GM12872 (cell line): ENCODE results near the gene SPATA25.
A peak's percentile ranks its signal among the peaks of the same experiment; 100 is the strongest.

Source experiments
- TF ChIP-seq, protein P1 (sequence below): IDR thresholded peaks from 3 replicates; pipeline ENCODE4 v1.5.1; 2011; ENCODE audit warnings: low read depth, mild to moderate bottlenecking, low read length, moderate library complexity; ENCODE audit not compliant: insufficient read depth

Gene SPATA25

DNA sequence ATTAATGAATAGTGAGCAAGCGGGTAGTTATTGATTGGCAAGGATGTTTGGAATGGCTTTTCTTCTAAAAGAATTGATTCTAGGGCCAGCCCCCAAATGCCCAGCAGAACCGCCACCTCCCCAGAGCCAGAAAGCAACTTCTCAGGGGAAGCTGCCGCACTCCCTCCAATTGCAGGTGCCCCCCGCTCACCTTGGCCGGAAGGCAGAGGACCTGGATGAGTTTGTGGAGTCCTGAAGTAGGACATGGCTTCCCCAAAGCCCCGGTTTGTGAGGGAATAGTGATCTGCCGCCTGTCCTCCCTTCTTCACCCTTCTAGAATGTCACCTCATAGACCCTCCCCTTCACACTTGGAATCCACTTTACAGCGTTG is at the start of gene SPATA25:
SPATA25 (minus strand) TSS at position 277 of the 370 bp plus-strand sequence; CDS start at position 245, 32 bp downstream.
- TF ChIP-seq, protein P1, sequence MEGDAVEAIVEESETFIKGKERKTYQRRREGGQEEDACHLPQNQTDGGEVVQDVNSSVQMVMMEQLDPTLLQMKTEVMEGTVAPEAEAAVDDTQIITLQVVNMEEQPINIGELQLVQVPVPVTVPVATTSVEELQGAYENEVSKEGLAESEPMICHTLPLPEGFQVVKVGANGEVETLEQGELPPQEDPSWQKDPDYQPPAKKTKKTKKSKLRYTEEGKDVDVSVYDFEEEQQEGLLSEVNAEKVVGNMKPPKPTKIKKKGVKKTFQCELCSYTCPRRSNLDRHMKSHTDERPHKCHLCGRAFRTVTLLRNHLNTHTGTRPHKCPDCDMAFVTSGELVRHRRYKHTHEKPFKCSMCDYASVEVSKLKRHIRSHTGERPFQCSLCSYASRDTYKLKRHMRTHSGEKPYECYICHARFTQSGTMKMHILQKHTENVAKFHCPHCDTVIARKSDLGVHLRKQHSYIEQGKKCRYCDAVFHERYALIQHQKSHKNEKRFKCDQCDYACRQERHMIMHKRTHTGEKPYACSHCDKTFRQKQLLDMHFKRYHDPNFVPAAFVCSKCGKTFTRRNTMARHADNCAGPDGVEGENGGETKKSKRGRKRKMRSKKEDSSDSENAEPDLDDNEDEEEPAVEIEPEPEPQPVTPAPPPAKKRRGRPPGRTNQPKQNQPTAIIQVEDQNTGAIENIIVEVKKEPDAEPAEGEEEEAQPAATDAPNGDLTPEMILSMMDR, result no peak

DNA sequence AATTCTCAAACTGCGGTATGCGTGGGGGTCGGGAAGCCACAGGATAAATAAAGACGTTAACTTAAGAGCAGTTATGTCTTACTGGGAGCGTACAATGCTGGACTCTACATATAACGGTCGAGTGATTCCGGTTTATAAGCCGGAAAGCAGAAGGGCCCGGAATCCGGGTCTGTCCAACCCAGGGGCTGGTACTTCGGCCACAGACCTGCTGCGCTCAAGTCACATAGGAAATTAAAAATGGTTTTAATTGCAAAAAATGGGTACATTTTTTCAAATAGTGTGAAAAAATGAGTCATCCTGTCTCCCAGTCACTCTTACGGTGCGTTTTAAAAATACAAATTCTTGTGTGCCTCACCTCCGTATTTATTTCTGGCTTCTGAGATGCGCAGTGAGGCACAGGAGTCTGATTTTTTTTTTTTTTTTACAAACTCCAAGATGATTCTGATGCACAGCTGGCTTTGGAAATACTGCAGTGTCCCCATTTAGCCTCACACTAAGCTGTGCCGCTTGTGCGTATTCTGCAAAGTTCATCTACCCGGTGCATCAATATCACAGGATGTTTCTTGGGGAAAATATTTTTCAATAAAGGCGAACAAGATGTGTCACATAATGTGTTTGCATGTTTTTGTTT is 48.1 kb upstream of the SPATA25 start:
- TF ChIP-seq, protein P1, result no peak

- TF ChIP-seq, protein P1, result no peak
Measured at GRCh38 chr20:45934586-45935415, 47.4 kb upstream of the SPATA25 start, which contains the start of gene PCIF1. Gene PCIF1 (plus strand): TSS chr20:45934683. CDS start chr20:45939000, 4,317 bp downstream.

DNA sequence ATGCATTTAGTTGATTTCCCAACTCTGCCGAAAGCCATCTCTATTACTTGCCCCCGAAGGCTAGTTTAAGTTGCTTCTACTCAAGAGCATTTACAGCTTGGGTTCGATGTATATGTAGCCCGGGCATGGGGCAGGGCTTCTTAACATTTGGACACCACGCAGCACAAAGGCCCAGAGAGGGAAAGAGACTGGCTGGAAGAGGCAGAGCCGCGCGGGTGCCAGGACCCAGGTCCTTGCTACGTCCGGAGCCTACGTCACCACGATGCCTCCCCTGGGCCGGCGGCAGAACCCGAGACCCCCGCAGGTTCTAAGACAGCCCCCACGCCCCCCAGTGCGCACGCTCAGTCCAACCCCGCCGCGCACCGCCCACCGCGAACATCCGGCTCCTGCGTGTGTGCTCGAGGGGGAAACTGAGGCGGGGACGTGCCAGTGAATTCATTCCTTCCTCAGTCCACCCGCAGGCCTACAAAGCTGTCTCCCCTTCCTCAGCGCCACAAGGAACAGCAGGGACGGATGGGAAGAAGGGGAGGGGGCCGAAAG is 46.7 kb upstream of the SPATA25 start:
- TF ChIP-seq, protein P1, result no peak

GRCh38 chr20:45933266-45934045 is 46.0 kb upstream of the SPATA25 start:
- TF ChIP-seq, protein P1, result peak; percentile 36; the same call in 2 of the 3 replicates

- TF ChIP-seq, protein P1, result no peak
Measured at GRCh38 chr20:45927071-45927878, 39.9 kb upstream of the SPATA25 start.
